K562 (cell line): Measurements from ENCODE around the gene ENTR1. TPM values are rescaled to one million over a fixed set of nuclear protein-coding genes. Genes with fewer than 3 reads are reported as not detected.

Experiments used
- CBX8 ChIP-seq: fragments of 200-600 bp; sonication (generic); IDR thresholded peaks from 2 replicates; pipeline ENCODE4 v1.6.1; 2012; ENCODE audit warnings: borderline replicate concordance, mixed run types, low read depth, mild to moderate bottlenecking, moderate library complexity, mixed read lengths, low read length, control low read depth, inconsistent platforms; ENCODE audit not compliant: poor library complexity, severe bottlenecking; ENCODE audit errors: extremely low read depth
- ESRRB ChIP-seq: fragments of 250-450 bp; sonication (Bioruptor Pico); IDR thresholded peaks from 2 replicates; pipeline ENCODE4 v1.5.0; 2020; ENCODE audit warnings: mild to moderate bottlenecking, moderate library complexity, borderline replicate concordance
- GTF2B ChIP-seq: IDR thresholded peaks from 2 replicates; pipeline ENCODE4 v1.6.1; 2011; ENCODE audit not compliant: insufficient read length; ENCODE audit errors: extremely low read depth
- MED1 ChIP-seq: sonication (generic); formaldehyde crosslinking; IDR thresholded peaks from 2 replicates; pipeline ENCODE4 v1.8.1; 2023; ENCODE audit warnings: missing genetic modification reagents, borderline replicate concordance
- NR2C2 ChIP-seq, 2 experiments: fragments of 200-800 bp in 1 of 2; sonication (Bioruptor generic) in 1 of 2; sonication (generic) in 1 of 2; formaldehyde crosslinking in 1 of 2; IDR thresholded peaks; 2 replicates each; pipeline versions ENCODE4 v1.6.1 to v1.8.0; 2016 to 2022; ENCODE audit warnings: mild to moderate bottlenecking in 1 of 2, missing compliant biosample characterization in 1 of 2, missing genetic modification characterization in 1 of 2, missing genetic modification reagents in 1 of 2
- POLR2G ChIP-seq: fragments of 200-400 bp; formaldehyde crosslinking; IDR thresholded peaks from 2 replicates; pipeline ENCODE4 v1.6.1; 2017; ENCODE audit warnings: low read depth, mild to moderate bottlenecking, antibody characterized with exemption, low read length, moderate library complexity
- RREB1 ChIP-seq: fragments of 250-450 bp; sonication (Bioruptor Pico); IDR thresholded peaks from 2 replicates; pipeline ENCODE4 v1.4.0; 2020
- SETDB1 ChIP-seq: IDR thresholded peaks from one replicate; pipeline ENCODE4 v1.6.1; 2012; ENCODE audit warnings: low read length, control low read depth, inconsistent platforms
- SNIP1 ChIP-seq: fragments of 450-650 bp; IDR thresholded peaks from 2 replicates; pipeline ENCODE4 v1.7.1; 2017; ENCODE audit warnings: low read depth, mild to moderate bottlenecking
- SRSF9 ChIP-seq: fragments of 200-400 bp; formaldehyde crosslinking; IDR thresholded peaks from 2 replicates; pipeline ENCODE4 v1.6.1; 2017; ENCODE audit warnings: low read depth, low read length, borderline replicate concordance
- STAT5A ChIP-seq: IDR thresholded peaks from 2 replicates; pipeline ENCODE4 v1.6.1; 2012; ENCODE audit warnings: low read length, inconsistent platforms, borderline replicate concordance
- ZBTB49 ChIP-seq: sonication (generic); formaldehyde crosslinking; IDR thresholded peaks from 2 replicates; pipeline ENCODE4 v1.8.0; 2022; ENCODE audit warnings: missing genetic modification reagents, mild to moderate bottlenecking, borderline replicate concordance
- ZBTB9 ChIP-seq: fragments of 450-650 bp; formaldehyde crosslinking; IDR thresholded peaks from 2 replicates; pipeline ENCODE4 v1.4.0; 2020; ENCODE audit warnings: mild to moderate bottlenecking, moderate library complexity
- ZNF551 ChIP-seq: fragments of 250-450 bp; sonication (Bioruptor Pico); IDR thresholded peaks from 2 replicates; pipeline ENCODE4 v1.5.0; 2021; ENCODE audit warnings: mild to moderate bottlenecking, moderate library complexity
- ZNF780A ChIP-seq: fragments of 250-450 bp; sonication (Bioruptor Pico); IDR thresholded peaks from 2 replicates; pipeline ENCODE4 v1.5.0; 2021; ENCODE audit warnings: mild to moderate bottlenecking
- ZNF830 ChIP-seq: fragments of 250-450 bp; sonication (Bioruptor Pico); IDR thresholded peaks from 2 replicates; pipeline ENCODE4 v1.5.0; 2021; ENCODE audit warnings: mild to moderate bottlenecking
- polyA plus RNA-seq, 8 experiments: library from polyadenylated mRNA; depleted of rRNA in 4 of 8; stranded (reverse) in 5 of 8; unstranded in 3 of 8; fragments of >200 nt; fragmentation: Nextera tagmentation in 2 of 8; fragmentation: Illumina TruSeq in 1 of 8; extraction: Ambion mirVana in 2 of 8; extraction: Trizol in 1 of 8; gene quantifications; 2 replicates each; pipeline versions ENCODE4 v1.2.1 to v1.2.3, GENCODE V29; 2011 to 2014; ENCODE audit warnings: inconsistent platforms in 1 of 8, missing spikeins in 1 of 8
- total RNA-seq, 7 experiments: library from RNA; depleted of rRNA in 6 of 7; stranded (reverse); fragments of >200 nt in 6 of 7; fragmentation: Illumina TruSeq in 2 of 7; extraction: Trizol in 2 of 7; gene quantifications; 2 replicates each; pipeline versions ENCODE4 v1.2.1 to v1.2.3, GENCODE V29; 2011 to 2021; ENCODE audit warnings: low replicate concordance in 1 of 7

Gene ENTR1
- total and polyA plus RNA-seq, 9 of the 15 experiments (the other 6 are each of a cell fraction or from before 2014, with no cell fraction given), result 6.7 to 106 (median 72.6) TPM

GRCh38 chr9:136363949-136364748, 46.3 kb downstream of the ENTR1 start (continued):
- TF ChIP-seq RREB1 (no peak), ZNF830 (CRISPR knock-in tag) (peak; percentile 83; the same call in 1 of the 2 replicates), GTF2B (no peak), ZNF780A (CRISPR knock-in tag) (no peak), STAT5A (no peak), ESRRB (no peak), ZBTB9 (CRISPR knock-in tag) (no peak), SETDB1 (no peak), POLR2G (peak; percentile 68), MED1 (CRISPR knock-in tag) (no peak), CBX8 (no peak), NR2C2 (CRISPR knock-in tag; IDR thresholded peaks at IDR 0.05) (no peak), NR2C2 (tag; IDR thresholded peaks at IDR 0.05) (peak; percentile 92), SRSF9 (no peak), ZBTB49 (CRISPR knock-in tag) (no peak), ZNF551 (CRISPR knock-in tag) (no peak), SNIP1 (no peak)
